HG02938 (cell line): Measurements from ENCODE around the gene MBNL1.

Source experiments
- ATAC-seq: cut with Tn5 transposase; IDR thresholded peaks from one replicate; pipeline ENCODE4 v1.9.1; 2021; ENCODE audit warnings: mild to moderate bottlenecking, moderate library complexity; ENCODE audit not compliant: unreplicated experiment

The MBNL1 gene

DNA sequence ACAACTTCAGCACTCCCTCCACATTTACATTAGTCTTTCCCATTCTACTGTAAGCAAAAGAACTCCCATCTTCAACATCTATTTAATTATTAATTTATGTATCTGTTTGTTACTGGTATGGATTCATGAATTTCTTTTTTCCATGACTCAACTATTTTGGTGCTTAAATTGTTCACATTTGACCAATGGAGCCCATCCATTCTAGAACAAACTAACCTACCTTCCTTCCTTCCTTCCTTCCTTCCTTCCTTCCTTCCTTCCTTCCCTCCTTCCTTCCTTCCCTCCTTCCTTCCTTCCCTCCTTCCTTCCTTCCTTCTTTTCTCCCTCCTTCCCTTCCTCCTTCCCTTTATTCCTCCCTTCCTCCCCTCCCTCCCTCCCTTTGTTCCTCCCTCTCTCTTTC is 16.8 kb upstream of the MBNL1 start:
- no peak for ATAC-seq

DNA sequence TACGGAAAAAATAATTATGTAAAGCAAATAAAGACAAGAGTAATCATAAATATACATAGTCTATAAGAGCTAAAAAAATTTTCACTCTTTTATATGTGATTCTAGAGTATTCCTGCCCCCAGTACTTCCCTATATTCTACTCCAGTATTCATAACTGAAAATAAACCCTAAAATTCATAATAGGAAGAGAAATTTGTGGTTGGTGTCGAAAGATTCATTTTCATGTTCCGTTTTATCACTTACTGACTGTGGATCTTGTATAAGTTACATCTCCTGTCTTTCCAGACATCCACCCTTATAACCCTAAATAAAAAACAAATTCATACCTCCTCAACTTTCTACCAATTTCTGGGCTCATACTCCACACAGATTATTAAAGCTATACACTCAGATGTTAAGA is 16.0 kb upstream of the MBNL1 start:
- no peak for ATAC-seq

DNA sequence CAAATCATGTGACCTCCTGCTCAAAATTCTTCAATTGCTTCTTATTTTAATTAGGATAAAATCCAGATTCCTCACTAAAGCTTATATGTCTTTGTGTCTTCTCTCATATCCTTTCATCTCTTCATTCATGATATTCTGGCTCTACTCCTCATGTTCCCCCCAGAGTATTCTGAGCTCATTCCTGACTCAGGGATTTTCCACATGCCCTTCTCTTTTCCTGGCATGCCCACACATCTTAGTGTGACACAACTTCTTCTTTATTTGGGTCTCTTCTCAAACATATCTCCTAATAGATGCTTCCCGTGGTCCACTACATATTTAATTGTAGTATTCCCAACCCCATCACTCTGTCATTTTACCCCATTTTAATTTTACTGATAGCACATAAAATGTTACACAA is 15.2 kb upstream of the MBNL1 start:
- ATAC-seq: no peak

GRCh38 chr3:152254041-152254440 is 14.7 kb upstream of the MBNL1 start:
- no peak for ATAC-seq

DNA sequence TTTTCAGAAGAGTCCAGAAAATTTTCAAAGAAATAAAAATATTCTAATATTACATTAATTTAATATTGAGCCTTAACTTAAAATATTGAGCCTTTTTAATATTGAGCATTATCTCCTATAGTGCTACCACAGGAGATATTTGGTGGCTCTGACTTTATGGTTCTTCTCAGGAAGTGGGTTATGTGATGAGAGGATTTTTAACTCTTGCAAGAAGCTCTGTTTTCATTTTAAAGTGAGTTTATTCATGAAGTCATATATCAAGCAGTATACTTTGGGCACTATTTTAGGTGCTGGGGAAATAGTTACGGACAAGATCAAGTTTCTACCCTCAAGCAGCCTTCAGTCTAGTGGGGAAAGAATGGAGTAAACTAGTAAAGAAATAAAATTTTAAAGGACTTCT is 13.4 kb upstream of the MBNL1 start:
- ATAC-seq: no peak

GRCh38 chr3:152256851-152257562 is 11.7 kb upstream of the MBNL1 start:
- peak; percentile 11 for ATAC-seq

DNA sequence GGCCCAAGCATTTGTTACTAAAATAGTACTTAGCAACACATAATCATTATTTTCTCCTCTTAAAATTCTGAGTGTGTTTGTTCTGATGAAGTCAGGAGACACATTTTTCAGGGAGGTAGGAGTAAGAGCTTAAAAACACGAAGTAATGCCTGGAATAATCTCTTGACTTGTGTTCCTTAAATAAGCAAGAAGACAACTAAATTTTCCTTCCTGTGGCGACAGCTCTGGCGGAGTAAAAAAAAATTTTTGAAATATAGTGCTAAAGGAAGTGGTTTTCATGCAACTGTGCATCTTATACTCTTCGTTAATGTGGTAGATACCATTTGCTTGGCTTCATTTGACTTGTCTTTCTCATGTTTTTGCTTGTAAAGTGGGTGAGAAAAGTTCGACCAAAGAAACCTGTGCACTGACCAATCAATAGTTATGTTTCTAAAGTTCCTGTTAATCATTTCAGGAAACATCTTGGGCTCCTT is 11.1 kb upstream of the MBNL1 start:
- ATAC-seq: peak; percentile 80

DNA sequence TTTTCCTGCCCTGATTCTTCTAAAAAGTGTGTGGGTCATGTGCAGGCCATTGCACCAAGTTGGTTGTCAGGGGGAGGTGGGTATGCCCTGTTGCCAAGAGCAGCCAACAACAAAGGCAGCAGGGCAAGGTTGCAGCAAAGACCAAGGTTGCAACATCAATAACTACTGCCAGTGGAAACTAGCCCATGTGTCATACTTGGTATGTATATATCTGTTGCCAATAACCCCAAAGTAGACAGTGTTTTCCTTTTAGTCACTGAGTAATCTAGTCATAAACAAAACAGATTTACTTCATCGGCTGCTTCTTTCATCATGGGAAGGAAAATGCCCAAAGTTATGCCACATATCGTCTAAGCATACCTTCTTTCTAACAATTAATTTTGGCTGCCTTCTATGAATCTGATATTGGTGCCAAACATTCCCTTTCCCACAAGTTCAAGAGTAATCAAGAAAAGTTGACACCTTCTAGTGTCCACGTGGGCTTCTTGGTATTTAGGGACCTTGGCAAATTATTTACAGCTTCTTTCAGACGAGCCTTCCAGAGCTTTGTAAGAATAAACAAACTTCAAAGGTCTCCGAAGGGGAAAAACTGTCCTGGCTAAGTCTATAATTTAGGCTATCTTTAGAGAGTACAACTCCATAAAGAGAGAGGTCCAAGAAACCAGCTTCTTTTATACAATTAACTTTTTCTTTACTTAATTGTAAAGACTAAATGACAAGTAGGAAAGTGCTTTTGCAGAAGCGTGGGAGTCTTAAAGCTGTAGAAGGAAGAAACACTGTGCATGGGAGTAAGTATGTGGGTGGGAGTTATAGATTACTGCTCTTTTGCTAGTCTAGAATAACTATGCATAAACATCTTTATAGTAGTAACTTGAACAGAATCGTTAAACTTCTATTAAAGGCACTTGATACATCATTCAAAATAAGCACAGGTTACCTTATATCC is 10.0 kb upstream of the MBNL1 start:
- ATAC-seq: peak; percentile 57

DNA sequence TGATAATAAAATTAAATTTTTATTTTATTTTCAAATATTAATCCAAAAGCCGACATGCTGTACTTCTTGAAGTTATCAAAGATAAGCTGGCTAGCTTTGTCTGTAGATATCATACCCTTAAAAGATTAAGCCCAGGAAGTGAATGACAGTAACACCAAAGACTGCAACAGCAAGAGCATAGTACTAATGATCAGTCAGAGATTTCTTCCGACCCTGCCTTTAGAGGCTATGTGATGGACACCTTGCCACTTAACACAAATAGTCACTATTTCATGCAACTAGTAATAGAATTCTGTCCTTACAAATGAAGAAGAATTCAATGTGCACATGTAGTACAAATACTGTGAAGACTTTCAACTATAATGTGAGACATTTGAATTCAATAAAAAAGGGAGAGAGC is 9.3 kb upstream of the MBNL1 start:
- no peak for ATAC-seq

- no peak for ATAC-seq
These were observed 8.7 kb upstream of the MBNL1 start for GRCh38 chr3:152260026-152260425.

- ATAC-seq: no peak
These were observed 8.2 kb upstream of the MBNL1 start for GRCh38 chr3:152260529-152260928.

- ATAC-seq: no peak
These were observed 7.4 kb upstream of the MBNL1 start for GRCh38 chr3:152261329-152261728.

DNA sequence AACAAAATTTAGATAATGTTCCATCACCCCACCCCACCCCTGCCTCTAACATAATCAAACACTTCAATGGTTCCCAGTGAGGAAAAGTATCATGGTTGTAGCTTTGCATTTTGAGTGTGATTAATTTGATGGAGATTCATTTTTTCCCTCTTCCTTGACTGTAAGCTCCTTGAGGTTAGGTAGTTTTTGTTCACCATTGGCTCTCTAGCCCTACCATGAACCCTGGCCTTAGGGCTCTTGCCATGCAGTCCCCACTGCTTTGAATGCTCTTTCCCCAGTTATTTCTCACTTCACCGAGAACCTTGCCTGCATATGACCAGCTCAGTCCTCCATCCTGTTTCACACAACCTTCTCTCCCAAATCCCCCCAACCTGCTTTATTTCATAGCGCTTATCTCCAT is 5.0 kb upstream of the MBNL1 start:
- ATAC-seq: no peak

GRCh38 chr3:152264378-152264777 is 4.4 kb upstream of the MBNL1 start:
- no peak for ATAC-seq

GRCh38 chr3:152266221-152266995 is 2.3 kb upstream of the MBNL1 start:
- no peak for ATAC-seq

- ATAC-seq: no peak
These were observed 736 bp upstream of the MBNL1 start for GRCh38 chr3:152267831-152268554.

- ATAC-seq: peak; percentile 49
These were observed 514 bp downstream of the MBNL1 start for GRCh38 chr3:152269056-152269830.

- no peak for ATAC-seq
These were observed 1.4 kb downstream of the MBNL1 start for GRCh38 chr3:152269831-152270734.

DNA sequence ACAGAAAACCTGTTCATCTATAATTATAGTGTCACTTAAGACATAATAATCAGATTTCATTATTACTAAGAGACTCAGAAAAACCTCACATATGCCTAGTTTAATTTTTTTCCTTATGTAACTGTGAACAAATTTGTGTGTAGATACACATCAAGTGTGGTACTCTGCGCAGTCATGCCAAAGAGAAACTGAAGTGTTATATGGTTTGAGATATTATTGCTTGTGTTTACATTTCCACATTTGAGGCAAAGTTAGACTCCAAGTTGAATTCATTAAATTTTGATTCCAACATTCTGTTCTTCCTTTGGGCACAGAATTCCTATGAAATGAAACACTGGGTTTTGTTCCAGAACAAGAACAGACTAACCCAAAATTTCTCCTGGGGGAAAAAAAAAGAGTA is 2.2 kb downstream of the MBNL1 start:
- no peak for ATAC-seq
